SH-SY5Y (cell line): ENCODE measurements around the gene CYP2E1.

Experiments
- GATA2 ChIP-seq: IDR thresholded peaks from 2 replicates; pipeline ENCODE4 v1.6.1; 2011; ENCODE audit warnings: mild to moderate bottlenecking, low read depth, low read length
- GATA3 ChIP-seq: IDR thresholded peaks from 2 replicates; pipeline ENCODE4 v1.6.1; 2011; ENCODE audit warnings: low read depth, mild to moderate bottlenecking, low read length, moderate library complexity

- TF ChIP-seq GATA3 = no peak
- TF ChIP-seq GATA2 = no peak
Measured at GRCh38 chr10:133537546-133538545, 10.7 kb downstream of the CYP2E1 start.
